Stimulated activated CD4-positive, alpha-beta T cell treated with anti-CD3 and anti-CD28 coated beads, Interleukin-1b, Interleukin-23, amount 100 ng/mL, for 1 hour (primary cell): ENCODE data around the gene CDK17.
A peak's percentile ranks its signal among the peaks of the same experiment; 100 is the strongest.

Source experiments
- DNase-seq, 2 donors: peaks; one replicate each; pipeline ENCODE4 v3.0.0-alpha.2; 2020; ENCODE audit warnings: low read depth in 2 of 2

Gene CDK17

DNA sequence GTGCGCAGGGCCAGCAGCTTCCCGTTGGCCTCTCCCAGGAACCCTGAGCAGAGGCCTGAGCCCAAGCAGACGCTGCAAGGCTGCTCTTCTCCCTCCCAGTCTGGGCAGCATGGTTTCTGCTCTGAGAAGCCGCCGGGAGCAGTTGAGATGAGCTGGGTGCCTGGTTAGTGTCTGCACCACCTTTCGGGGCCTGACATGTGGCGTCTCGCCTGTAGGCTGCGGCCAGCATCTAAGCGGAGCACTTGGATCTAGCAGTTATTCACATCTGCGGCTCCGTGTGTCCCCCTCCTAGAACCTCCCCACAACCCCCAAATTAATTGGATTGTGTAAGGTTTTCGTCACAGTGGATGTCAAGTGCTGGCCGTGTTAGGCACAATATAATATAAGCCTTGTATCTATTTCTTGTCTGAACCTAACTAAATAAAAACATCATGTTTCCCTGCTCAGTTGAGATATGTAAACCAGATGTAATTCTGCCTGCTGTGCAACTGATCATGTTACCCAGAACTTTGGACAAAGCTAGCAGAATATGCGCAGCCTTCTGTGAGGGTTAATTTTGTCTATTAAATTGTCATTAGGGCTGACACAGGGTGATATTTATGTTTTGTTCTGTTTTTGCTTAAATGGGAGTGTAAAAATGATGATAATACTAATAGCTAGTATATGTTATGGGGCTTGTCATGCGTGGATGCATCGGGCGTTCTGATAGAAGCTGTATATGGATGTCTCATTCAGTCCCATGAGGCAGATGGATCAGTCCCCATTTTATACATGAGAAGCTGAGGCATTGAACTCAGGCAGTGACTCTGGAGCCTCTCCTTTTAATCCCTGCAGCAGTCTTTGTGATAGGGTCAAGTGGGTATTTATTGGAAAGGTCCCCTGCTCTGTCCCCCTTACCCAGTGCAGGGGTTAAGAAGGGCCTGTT is 160.3 kb downstream of the CDK17 start:
- no peak for DNase-seq

DNA sequence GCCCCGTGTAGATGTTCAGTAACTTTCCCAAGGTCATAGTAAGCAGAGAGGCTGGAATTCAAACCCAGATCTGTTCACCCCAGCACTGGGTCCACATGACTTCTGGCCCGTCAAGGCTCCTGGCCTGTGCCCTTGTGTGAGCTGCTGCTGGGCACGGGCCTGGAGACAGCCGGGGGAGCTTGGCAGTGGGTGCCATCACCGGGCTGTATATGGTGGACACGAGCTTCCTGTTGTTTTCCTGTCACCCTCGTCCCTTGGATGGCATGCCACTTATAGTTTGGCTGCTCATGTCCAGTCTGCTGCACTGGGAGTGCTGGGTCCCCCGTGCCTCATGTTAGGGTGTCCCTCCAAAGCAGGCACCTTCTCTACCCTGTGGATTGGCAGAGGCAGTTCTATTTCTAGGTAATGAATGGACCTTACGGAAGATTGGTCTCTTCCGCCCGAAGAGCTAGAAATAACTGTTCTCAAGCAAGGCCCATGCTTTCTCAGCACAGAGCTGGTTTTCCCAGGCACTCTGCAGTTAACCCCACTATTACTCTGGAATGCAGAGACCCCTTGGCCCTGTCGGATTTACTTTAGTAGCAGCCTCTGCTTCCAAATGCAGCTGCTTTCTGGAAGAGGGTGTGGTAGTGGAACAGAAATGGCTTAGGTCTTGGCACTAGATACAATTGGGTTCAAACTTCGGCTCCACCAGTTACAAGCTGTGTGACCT is 161.7 kb downstream of the CDK17 start:
- no peak for DNase-seq

- DNase-seq = peak in 1 of 2 donors; percentile 11
Observed at GRCh38 chr12:96237465-96238077, 162.7 kb downstream of the CDK17 start.

- DNase-seq = no peak
Observed at GRCh38 chr12:96237035-96237434, 163.2 kb downstream of the CDK17 start.

GRCh38 chr12:96236221-96236822 is 163.9 kb downstream of the CDK17 start:
- DNase-seq = no peak

GRCh38 chr12:96235484-96235826 is 164.8 kb downstream of the CDK17 start:
- no peak for DNase-seq

DNA sequence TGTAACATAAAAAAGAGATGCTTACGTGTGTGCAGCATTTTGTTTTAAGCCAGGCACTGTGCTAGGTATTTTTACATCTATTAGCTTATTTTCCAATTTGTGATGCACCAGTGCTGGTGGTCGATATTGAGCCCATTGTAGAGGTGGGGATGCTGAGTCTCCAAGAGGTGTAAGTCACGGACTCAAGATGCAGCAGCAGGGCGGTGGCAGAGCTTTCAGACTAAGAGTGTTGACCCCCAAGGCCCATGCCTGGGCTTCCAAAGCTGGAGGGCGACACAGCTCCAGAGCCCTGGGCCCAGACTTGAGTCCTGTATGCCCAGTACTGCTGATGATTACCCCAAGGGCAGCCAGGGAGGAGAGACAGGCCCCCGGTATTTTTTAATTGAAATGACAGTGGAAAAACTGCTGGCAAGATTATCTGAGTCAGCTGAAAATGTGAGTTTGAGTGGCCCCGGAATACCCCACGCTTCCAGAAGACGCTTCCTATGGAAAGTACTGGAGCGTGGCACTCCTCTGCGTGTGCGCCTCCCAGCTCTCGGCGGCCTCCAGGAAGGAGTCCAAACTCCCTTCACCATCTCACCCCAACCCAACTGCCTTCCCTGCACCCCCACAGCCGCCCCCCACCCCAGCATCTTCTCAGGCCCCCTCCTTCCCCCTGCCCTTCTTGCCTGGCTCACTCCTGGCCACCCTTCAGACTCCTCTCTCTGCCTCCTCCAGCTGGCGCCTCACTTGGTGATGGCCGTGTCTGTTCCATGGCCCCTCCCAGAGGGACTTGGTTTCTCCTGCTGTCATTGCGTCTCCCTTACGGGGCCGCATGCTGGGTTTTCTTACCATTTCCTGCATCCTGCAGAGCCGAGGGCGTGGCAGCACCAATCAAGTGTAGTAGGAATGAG is 165.4 kb downstream of the CDK17 start:
- no peak for DNase-seq

DNA sequence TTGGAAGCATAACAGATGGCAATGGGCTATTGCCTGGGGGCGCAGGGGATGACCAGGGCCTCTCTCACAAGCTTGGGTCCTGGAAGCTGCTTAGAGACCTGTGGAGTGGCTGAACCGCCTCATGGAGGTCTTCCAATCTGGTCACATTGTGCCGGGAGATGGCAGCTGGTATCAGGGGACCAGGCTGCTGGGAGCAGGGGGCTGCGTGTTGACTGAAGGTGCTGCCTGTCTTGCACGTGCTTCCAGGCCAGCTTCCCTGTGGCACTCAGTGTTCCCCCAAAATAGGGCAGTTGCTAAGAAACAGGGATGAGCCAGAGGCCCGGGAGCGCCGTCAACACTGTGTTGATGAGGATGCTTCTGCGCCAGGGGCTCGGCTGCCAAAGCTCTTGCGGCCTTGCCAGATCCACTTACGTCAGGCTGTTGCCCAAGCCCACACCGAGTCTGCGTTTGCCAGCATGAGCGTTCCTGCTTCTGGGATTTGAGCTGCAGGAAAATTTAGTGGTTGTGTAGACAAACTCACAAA is 166.2 kb downstream of the CDK17 start:
- DNase-seq = no peak

GRCh38 chr12:96233168-96233567 is 167.1 kb downstream of the CDK17 start:
- DNase-seq = no peak

DNA sequence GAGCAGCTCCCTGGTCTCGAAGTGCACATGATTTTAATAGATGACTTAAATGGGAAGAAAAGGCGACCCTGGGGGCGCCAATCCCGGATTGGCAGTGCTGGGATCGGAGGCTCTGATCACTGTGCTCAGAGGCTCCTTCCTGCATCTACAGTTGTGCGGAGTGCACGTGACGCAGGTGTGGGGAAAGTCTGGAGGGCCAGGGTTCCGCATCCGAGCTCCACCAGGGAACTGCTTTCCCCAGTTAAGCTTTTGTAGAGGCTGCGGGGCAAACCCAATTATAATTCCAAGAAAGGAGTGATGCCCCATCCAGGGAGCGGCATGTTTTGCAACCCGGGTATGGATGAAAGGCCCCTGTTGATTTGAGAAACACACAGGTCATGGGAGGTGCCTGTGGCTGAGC is 169.6 kb downstream of the CDK17 start:
- DNase-seq = no peak

DNA sequence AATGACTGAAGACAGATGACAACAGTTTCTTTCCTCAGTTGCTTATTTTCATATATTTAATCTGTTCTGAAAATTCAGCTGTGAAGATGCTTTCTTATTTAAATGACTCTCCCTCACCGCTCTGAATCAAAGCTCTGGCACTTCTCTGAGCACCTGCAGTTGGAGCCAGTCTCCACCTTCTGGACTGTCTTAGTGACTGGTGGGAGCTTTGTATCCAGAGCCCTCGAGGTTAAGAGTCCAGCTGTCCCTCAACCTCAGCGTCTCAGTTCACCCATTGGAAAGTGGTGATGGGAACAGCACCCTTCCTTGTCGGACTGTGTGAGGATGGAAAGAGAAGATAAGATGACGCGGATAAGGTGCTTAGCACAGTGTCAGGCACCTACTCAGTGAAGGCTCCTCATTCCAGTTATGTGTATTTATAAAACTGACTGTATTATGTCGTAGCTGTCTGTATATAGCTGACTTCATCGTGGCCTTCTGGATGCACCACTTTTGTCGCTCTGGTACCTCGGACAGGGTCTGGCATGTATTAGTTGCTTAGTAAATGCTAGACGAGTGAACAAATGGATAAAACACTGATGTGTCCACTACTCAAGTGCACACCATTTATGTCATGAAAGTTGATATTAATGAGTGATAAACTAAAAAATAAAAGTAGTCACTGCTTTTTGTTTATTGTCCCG is 171.5 kb downstream of the CDK17 start:
- DNase-seq = no peak
